K562 (cell line): ENCODE data around the gene CALCOCO2. TPM values are rescaled to one million over a fixed set of nuclear protein-coding genes. Genes with fewer than 3 reads are reported as not detected.

Experiments
- CEBPG ChIP-seq, 3 experiments: fragments of 200-800 bp in 1 of 3; sonication (Bioruptor generic) in 1 of 3; sonication (generic) in 1 of 3; formaldehyde crosslinking in 1 of 3; IDR thresholded peaks in 2 of 3; conservative IDR thresholded peaks in 1 of 3; 2 replicates each; pipeline versions ENCODE4 v1.6.1 to v1.8.0; 2016 to 2022; ENCODE audit warnings: missing compliant biosample characterization in 2 of 3, missing genetic modification characterization in 2 of 3, mild to moderate bottlenecking in 1 of 3, missing genetic modification reagents in 1 of 3
- CHCHD3 ChIP-seq: fragments of 250-450 bp; sonication (Bioruptor Pico); IDR thresholded peaks from 2 replicates; pipeline ENCODE4 v2.1.2; 2022; ENCODE audit warnings: mild to moderate bottlenecking
- LCOR ChIP-seq: sonication (generic); formaldehyde crosslinking; IDR thresholded peaks from 2 replicates; pipeline ENCODE4 v1.8.0; 2022; ENCODE audit warnings: mild to moderate bottlenecking, missing genetic modification reagents
- MYNN ChIP-seq, 2 experiments: sonication (generic); formaldehyde crosslinking in 1 of 2; IDR thresholded peaks; 2 replicates each; pipeline versions ENCODE4 v1.5.0 to v1.6.1; 2016 to 2020; ENCODE audit warnings: antibody characterized with exemption in 1 of 2, missing genetic modification reagents in 1 of 2
- NFIX ChIP-seq: fragments of 250-450 bp; sonication (Bioruptor Pico); IDR thresholded peaks from 2 replicates; pipeline ENCODE4 v1.4.0; 2020; ENCODE audit warnings: low read depth, mild to moderate bottlenecking, moderate library complexity
- NRF1 ChIP-seq, 2 experiments: fragments of 450-650 bp; IDR thresholded peaks in 1 of 2; conservative IDR thresholded peaks in 1 of 2; 2 replicates each; pipeline ENCODE4 v1.6.1; 2014; ENCODE audit warnings: mild to moderate bottlenecking in 2 of 2
- SMARCA4 ChIP-seq: fragments of 450-650 bp; IDR thresholded peaks from 2 replicates; pipeline ENCODE4 v1.6.1; 2016
- ZNF184 ChIP-seq: sonication (generic); formaldehyde crosslinking; IDR thresholded peaks from 2 replicates; pipeline ENCODE4 v1.5.0; 2020; ENCODE audit warnings: missing genetic modification reagents
- polyA plus RNA-seq, 8 experiments: library from polyadenylated mRNA; depleted of rRNA in 4 of 8; stranded (reverse) in 5 of 8; unstranded in 3 of 8; fragments of >200 nt; fragmentation: Nextera tagmentation in 2 of 8; fragmentation: Illumina TruSeq in 1 of 8; extraction: Ambion mirVana in 2 of 8; extraction: Trizol in 1 of 8; gene quantifications; 2 replicates each; pipeline versions ENCODE4 v1.2.1 to v1.2.3, GENCODE V29; 2011 to 2014; ENCODE audit warnings: inconsistent platforms in 1 of 8, missing spikeins in 1 of 8
- total RNA-seq, 7 experiments: library from RNA; depleted of rRNA in 6 of 7; stranded (reverse); fragments of >200 nt in 6 of 7; fragmentation: Illumina TruSeq in 2 of 7; extraction: Trizol in 2 of 7; gene quantifications; 2 replicates each; pipeline versions ENCODE4 v1.2.1 to v1.2.3, GENCODE V29; 2011 to 2021; ENCODE audit warnings: low replicate concordance in 1 of 7
- TF ChIP-seq, protein P1 (sequence below): sonication (generic); formaldehyde crosslinking; IDR thresholded peaks from 2 replicates; pipeline ENCODE4 v1.8.0; 2023; ENCODE audit warnings: missing genetic modification reagents, mild to moderate bottlenecking, borderline replicate concordance
- TF ChIP-seq, protein P2 (sequence below): sonication (generic); formaldehyde crosslinking; IDR thresholded peaks from 2 replicates; pipeline ENCODE4 v1.9.0; 2022; ENCODE audit warnings: mild to moderate bottlenecking, missing genetic modification reagents

The CALCOCO2 gene
- total and polyA plus RNA-seq, 9 of the 15 experiments (the other 6 are each of a cell fraction or from before 2014, with no cell fraction given): 24.1 to 87.3 (median 67.5) TPM

DNA sequence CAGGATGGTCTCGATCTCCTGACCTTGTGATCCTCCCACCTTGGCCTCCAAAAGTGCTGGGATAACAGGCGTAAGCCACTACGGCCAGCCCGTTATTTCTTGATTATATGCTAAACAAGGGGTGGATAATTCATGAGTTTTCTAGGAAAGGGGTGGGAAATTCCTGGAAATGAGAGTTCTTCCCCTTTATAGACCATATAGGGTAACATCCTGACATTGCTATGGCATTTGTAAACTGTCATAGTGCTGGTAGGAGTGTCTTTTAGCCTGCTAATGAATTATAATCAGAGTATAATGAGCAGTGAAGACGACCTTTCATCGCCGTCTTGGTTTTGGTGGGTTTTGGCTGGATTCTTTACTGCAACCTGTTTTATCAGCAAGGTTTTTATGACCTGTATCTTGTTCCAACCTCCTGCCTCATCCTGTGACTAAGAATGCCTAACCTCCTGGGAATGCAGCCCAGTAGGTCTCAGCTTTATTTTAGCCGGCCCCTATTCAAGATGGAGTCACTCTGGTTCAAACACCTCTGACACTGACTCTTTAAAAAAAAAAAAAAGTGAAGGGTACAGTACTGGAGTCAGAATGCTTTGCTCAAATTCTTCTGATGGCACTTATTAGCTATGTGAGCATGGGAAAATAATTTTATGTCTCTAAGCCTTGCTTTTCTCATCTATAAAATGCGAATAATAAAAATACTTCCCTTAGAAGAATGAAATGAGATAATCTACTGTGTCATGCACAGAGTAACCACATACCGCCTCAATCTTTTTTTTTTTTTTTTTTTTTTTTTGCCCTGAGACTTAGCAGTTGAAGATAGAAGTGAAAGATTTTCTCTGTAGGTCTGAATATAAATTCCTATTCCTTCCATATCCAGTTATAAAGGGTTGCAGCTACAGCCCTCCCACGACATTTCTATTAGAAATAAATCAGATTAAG lies 5.1 kb upstream of the CALCOCO2 start (continued):
- no peak for TF ChIP-seq LCOR (CRISPR knock-in tag)
- TF ChIP-seq, protein P1, sequence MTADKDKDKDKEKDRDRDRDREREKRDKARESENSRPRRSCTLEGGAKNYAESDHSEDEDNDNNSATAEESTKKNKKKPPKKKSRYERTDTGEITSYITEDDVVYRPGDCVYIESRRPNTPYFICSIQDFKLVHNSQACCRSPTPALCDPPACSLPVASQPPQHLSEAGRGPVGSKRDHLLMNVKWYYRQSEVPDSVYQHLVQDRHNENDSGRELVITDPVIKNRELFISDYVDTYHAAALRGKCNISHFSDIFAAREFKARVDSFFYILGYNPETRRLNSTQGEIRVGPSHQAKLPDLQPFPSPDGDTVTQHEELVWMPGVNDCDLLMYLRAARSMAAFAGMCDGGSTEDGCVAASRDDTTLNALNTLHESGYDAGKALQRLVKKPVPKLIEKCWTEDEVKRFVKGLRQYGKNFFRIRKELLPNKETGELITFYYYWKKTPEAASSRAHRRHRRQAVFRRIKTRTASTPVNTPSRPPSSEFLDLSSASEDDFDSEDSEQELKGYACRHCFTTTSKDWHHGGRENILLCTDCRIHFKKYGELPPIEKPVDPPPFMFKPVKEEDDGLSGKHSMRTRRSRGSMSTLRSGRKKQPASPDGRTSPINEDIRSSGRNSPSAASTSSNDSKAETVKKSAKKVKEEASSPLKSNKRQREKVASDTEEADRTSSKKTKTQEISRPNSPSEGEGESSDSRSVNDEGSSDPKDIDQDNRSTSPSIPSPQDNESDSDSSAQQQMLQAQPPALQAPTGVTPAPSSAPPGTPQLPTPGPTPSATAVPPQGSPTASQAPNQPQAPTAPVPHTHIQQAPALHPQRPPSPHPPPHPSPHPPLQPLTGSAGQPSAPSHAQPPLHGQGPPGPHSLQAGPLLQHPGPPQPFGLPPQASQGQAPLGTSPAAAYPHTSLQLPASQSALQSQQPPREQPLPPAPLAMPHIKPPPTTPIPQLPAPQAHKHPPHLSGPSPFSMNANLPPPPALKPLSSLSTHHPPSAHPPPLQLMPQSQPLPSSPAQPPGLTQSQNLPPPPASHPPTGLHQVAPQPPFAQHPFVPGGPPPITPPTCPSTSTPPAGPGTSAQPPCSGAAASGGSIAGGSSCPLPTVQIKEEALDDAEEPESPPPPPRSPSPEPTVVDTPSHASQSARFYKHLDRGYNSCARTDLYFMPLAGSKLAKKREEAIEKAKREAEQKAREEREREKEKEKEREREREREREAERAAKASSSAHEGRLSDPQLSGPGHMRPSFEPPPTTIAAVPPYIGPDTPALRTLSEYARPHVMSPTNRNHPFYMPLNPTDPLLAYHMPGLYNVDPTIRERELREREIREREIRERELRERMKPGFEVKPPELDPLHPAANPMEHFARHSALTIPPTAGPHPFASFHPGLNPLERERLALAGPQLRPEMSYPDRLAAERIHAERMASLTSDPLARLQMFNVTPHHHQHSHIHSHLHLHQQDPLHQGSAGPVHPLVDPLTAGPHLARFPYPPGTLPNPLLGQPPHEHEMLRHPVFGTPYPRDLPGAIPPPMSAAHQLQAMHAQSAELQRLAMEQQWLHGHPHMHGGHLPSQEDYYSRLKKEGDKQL (CRISPR knock-in tag): no peak
- TF ChIP-seq, protein P2, sequence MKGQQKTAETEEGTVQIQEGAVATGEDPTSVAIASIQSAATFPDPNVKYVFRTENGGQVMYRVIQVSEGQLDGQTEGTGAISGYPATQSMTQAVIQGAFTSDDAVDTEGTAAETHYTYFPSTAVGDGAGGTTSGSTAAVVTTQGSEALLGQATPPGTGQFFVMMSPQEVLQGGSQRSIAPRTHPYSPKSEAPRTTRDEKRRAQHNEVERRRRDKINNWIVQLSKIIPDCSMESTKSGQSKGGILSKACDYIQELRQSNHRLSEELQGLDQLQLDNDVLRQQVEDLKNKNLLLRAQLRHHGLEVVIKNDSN: no peak
- no peak for TF ChIP-seq CHCHD3
- no peak for TF ChIP-seq NRF1 (conservative IDR thresholded peaks at IDR 0.05 in 1 of 2, IDR thresholded peaks at IDR 0.05 in 1 of 2)
- no peak for TF ChIP-seq CEBPG (CRISPR knock-in tag; IDR thresholded peaks at IDR 0.05)
- peak in 1 of 2 experiments; percentile 48; a peak in 2 of 4 replicates for TF ChIP-seq CEBPG (tag; conservative IDR thresholded peaks at IDR 0.05 in 1 of 2, IDR thresholded peaks at IDR 0.05 in 1 of 2)
- no peak for TF ChIP-seq SMARCA4
- no peak for TF ChIP-seq MYNN (IDR thresholded peaks at IDR 0.05)
- no peak for TF ChIP-seq MYNN (CRISPR knock-in tag; IDR thresholded peaks at IDR 0.05)
- TF ChIP-seq ZNF184 (CRISPR knock-in tag): no peak
- TF ChIP-seq NFIX: peak; percentile 66
